HG03196 (cell line): Measurements from ENCODE around the gene NTM.

Experiments
- ATAC-seq: cut with Tn5 transposase; IDR thresholded peaks from one replicate; pipeline ENCODE4 v1.9.1; 2021; ENCODE audit not compliant: unreplicated experiment

Gene NTM

GRCh38 chr11:131807876-131808275, 437.5 kb downstream of the NTM start:
- no peak for ATAC-seq

- no peak for ATAC-seq
These were observed 438.1 kb downstream of the NTM start for GRCh38 chr11:131808470-131808869.

- ATAC-seq, result no peak
These were observed 438.9 kb downstream of the NTM start for GRCh38 chr11:131809203-131809918.

- no peak for ATAC-seq
These were observed 440.1 kb downstream of the NTM start for GRCh38 chr11:131810541-131810940.

GRCh38 chr11:131811383-131811782, 441.0 kb downstream of the NTM start:
- ATAC-seq, result no peak

GRCh38 chr11:131814108-131814507, 443.7 kb downstream of the NTM start:
- ATAC-seq, result no peak

GRCh38 chr11:131815590-131815989, 445.2 kb downstream of the NTM start:
- ATAC-seq, result no peak

- no peak for ATAC-seq
These were observed 445.6 kb downstream of the NTM start for GRCh38 chr11:131816051-131816450.

GRCh38 chr11:131817687-131818188, 447.3 kb downstream of the NTM start:
- ATAC-seq, result no peak

GRCh38 chr11:131819865-131820264, 449.4 kb downstream of the NTM start:
- no peak for ATAC-seq

- ATAC-seq, result no peak
These were observed 452.1 kb downstream of the NTM start for GRCh38 chr11:131822506-131822905.

- ATAC-seq, result no peak
These were observed 453.4 kb downstream of the NTM start for GRCh38 chr11:131823772-131824171.

- no peak for ATAC-seq
These were observed 454.4 kb downstream of the NTM start for GRCh38 chr11:131824771-131825170.

GRCh38 chr11:131827430-131827829, 457.0 kb downstream of the NTM start:
- ATAC-seq, result no peak

- ATAC-seq, result no peak
These were observed 459.3 kb downstream of the NTM start for GRCh38 chr11:131829725-131830124.

GRCh38 chr11:131832079-131832478, 461.7 kb downstream of the NTM start:
- ATAC-seq, result no peak

GRCh38 chr11:131833366-131833765, 463.0 kb downstream of the NTM start:
- no peak for ATAC-seq

GRCh38 chr11:131837562-131837961, 467.1 kb downstream of the NTM start:
- no peak for ATAC-seq

- no peak for ATAC-seq
These were observed 467.6 kb downstream of the NTM start for GRCh38 chr11:131838016-131838415.

GRCh38 chr11:131839326-131839725, 468.9 kb downstream of the NTM start:
- no peak for ATAC-seq

GRCh38 chr11:131840545-131840944, 470.1 kb downstream of the NTM start:
- ATAC-seq, result no peak

GRCh38 chr11:131841028-131841427, 470.6 kb downstream of the NTM start:
- ATAC-seq, result no peak
